Fibroblast of skin of right quadriceps (primary cell): ENCODE data around the gene TBCE.
A peak's percentile ranks its signal among the peaks of the same experiment; 100 is the strongest.
"Not testable (repeated sequence)": the region's sequence is repeated elsewhere in the genome, so short reads cannot be mapped to it uniquely, and the experiment has no call there.

Experiments
- DNase-seq: peaks from one replicate; pipeline ENCODE4 v3.0.0-alpha.2; 2013

TBCE gene

DNA sequence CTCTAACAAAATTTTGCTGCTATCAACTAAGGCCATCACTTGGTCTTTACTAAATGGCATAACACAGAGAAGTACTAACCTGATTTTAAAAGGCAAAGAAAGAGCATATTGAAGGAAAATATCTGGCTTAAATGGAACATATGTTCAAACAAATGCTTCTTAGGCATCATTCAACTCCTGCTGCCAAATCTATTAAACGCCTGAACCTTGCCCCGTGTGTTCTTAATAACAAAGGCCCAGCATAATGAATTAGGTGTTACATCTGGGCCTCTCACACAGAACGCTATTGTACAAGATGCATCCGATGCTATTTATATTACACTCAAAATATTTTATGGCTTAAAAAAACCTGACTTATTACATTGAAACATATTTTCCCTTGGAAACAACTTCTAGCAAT lies 88.6 kb downstream of the TBCE start:
- DNase-seq = no peak

DNA sequence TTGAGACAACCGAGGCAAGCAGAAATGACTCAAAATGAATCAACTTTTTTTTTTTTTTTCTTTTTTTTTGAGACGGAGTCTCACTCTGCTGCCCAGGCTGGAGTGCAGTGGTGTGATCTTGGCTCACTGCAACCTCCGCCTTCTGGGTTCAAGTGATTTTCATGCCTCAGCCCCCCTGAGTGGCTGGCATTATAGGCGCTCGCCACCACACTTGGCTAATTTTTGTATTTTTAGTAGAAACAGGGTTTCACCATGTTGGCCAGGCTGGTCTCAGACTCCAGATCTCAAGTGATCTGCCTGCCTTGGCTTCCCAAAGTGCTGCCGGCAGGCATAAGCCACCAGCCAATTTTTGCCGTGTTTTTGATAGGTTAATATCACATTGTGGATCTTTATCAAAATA lies 90.6 kb downstream of the TBCE start:
- DNase-seq = not testable (repeated sequence)

DNA sequence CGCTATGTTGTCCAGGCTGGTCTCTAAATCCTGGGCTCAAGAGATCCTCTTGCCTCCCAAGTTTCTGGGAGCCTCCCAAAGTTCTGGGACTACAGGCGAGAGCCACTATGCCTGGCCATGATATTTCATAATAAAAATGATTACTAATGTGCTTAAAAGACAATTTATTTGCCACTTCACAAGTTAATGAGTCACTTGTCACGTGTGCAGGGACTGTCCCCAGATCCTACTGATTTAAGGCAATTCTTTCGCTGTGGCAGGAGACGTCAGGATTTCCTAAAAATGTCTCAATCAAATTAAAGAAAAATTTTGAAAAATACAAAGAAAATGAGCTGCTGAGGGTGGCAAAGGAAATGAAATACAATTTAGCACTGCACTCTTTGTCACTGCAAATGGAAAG lies 93.5 kb downstream of the TBCE start:
- no peak for DNase-seq

- DNase-seq = no peak
Measured at GRCh38 chr1:235461954-235462353, 94.7 kb downstream of the TBCE start.

- DNase-seq = not testable (repeated sequence)
Measured at GRCh38 chr1:235462832-235463231, 95.6 kb downstream of the TBCE start.

- DNase-seq = no peak
Measured at GRCh38 chr1:235465066-235465465, 97.8 kb downstream of the TBCE start.

DNA sequence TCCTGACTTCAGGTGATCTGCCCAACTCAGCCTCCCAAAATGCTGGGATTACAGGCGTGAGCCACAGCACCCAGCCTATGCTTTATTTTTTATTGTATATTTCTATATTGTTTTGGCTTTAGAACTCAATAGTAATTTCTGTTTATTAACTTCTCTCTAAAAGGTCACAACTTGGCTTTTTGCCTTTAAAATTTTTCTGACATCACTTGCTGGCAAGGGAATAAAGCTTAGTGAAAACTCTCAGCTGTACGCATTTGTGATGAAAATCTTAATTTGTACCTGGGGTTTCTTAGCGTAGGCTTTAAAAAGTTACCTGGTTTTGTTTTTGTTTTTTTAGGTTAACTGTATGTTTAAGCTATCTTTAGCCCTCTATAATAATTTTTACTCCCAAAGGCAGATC lies 100.8 kb downstream of the TBCE start:
- DNase-seq = no peak

GRCh38 chr1:235468970-235469369 lies 101.7 kb downstream of the TBCE start:
- DNase-seq = peak; percentile 58

- not testable (repeated sequence) for DNase-seq
Measured at GRCh38 chr1:235469897-235470296, 102.7 kb downstream of the TBCE start.

DNA sequence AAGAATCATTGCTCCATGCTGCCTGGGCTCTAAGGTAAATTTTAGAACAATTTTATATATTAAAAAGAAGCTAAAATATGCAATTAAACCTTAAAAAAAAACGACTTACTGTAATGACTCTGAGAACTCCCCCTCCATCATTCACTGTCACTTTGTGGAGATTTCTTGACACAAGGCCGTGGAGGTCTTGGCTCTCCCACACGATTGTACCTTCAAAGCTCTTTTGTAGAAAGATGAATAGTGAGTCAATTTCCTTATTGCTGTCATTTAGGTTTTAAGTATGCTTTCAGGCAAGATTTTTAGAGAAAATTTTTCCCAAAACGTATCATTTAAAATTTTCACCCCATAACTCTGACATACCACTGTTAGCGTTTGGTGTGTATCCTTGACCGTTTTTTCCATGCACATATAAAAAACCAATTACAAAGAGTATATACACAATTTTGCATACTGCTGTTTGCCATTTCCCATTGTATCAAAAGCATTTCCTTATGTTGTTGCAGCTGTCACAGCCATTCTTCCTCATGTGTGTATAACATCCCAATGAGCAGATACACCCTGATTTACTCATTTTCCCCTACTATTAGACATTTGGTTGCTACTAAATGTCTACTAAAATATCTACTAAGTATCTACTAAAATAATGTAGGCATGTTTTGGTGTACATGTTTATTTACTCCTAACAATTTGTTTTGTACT lies 103.7 kb downstream of the TBCE start:
- DNase-seq = no peak

- DNase-seq = no peak
Measured at GRCh38 chr1:235473806-235474205, 106.6 kb downstream of the TBCE start.

DNA sequence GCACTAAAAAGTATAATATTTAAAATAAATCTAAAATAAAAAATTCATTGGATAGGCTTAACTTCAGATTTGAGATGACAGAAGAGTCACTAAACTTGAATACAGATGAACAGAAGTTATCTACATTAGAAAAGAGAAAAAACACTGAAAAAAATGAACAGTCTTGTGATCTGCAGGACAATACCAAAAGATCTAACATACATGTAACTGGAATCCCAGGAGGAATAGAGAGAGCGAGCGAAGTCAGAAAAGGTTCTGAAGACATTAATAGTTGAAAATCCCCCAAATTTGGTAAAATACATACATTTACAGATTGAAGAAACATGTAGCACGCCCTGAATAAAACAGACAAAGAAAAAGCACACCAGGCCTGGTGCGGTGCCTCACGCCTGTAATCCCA lies 115.9 kb downstream of the TBCE start:
- no peak for DNase-seq

- no peak for DNase-seq
Measured at GRCh38 chr1:235485558-235485957, 118.3 kb downstream of the TBCE start.

- no peak for DNase-seq
Measured at GRCh38 chr1:235486321-235486720, 119.1 kb downstream of the TBCE start.

- no peak for DNase-seq
Measured at GRCh38 chr1:235491644-235492043, 124.4 kb downstream of the TBCE start.

GRCh38 chr1:235494531-235494930 lies 127.3 kb downstream of the TBCE start:
- no peak for DNase-seq

- DNase-seq = no peak
Measured at GRCh38 chr1:235495030-235495429, 127.8 kb downstream of the TBCE start.

- no peak for DNase-seq
Measured at GRCh38 chr1:235495551-235495950, 128.3 kb downstream of the TBCE start.

DNA sequence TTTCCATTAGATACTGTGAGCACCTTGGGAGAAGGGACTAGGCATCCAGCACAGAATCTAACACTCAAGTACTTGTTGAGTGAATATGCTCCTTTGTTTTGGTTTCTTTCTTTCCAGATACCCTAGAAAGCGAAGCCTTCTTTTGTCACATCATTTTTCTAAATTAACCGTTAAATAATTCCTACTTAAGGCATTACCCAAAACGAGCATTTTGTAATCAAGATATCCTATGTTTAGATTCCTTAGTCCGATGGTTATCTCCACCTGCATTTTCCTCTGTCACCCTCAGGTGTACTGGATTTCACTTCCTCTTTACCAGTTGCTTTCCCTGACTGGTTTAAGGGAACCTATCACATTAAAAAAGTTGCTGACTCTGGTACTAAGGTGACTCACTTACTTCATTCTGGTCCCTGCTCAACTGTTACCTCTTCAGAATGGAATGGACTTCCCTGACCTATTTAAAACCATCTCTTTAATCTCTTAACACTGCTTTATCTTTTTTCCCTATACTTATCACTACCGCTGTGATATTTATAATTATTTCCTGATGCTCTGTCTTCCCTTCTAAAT lies 133.8 kb downstream of the TBCE start:
- DNase-seq = no peak
